Tibial nerve (tissue), 4 donors: Measurements from ENCODE around the gene SMTNL1. TPM values are rescaled to one million over a fixed set of nuclear protein-coding genes. Genes with fewer than 3 reads are reported as not detected.

Source experiments
- DNase-seq, 2 donors: peaks; one replicate each; pipeline ENCODE4 v3.0.0-alpha.2; 2019; ENCODE audit warnings: low spot score in 2 of 2
- H3K27ac ChIP-seq, 4 donors: fragments of 200-600 bp; sonication (generic) in 3 of 4; one replicate each; pipeline ENCODE4 v1.5.1; 2017 to 2019; ENCODE audit warnings: mild to moderate bottlenecking in 1 of 4
- H3K27me3 ChIP-seq, 2 donors: fragments of 200-600 bp; sonication (generic) in 1 of 2; one replicate each; pipeline versions ENCODE4 v1.5.1 to v1.6.0; 2017 to 2019
- H3K36me3 ChIP-seq, 3 donors: fragments of 200-600 bp; sonication (generic); one replicate each; pipeline ENCODE4 v1.5.1; 2018 to 2019
- H3K4me1 ChIP-seq, 4 donors: fragments of 200-600 bp; sonication (generic) in 3 of 4; one replicate each; pipeline ENCODE4 v1.5.1; 2017 to 2019
- H3K4me3 ChIP-seq, 4 donors: fragments of 200-600 bp; sonication (generic) in 3 of 4; one replicate each; pipeline ENCODE4 v1.5.1; 2017 to 2019; ENCODE audit warnings: mild to moderate bottlenecking in 1 of 4, moderate library complexity in 1 of 4
- H3K9me3 ChIP-seq, 4 donors: fragments of 200-600 bp; sonication (generic) in 3 of 4; one replicate each; pipeline ENCODE4 v1.5.1; 2017 to 2019
- EP300 ChIP-seq, 2 donors: sonication (generic); formaldehyde crosslinking; IDR thresholded peaks; one replicate each; pipeline ENCODE4 v1.6.1; 2017; ENCODE audit warnings: antibody characterized with exemption in 2 of 2, mild to moderate bottlenecking in 1 of 2
- POLR2A ChIP-seq, 2 donors: fragments of 450-650 bp; IDR thresholded peaks; one replicate each; pipeline ENCODE4 v1.6.1; 2017; ENCODE audit warnings: antibody characterized with exemption in 2 of 2, mild to moderate bottlenecking in 2 of 2, moderate library complexity in 2 of 2
- WGBS, 2 donors: methylation state at CpG; one replicate each; pipeline ENCODE4 v1.1.5; 2018; 5-methylcytosine and 5-hydroxymethylcytosine counted together
- total RNA-seq, 4 donors: library from RNA; depleted of rRNA; stranded (reverse); fragments of >200 nt; gene quantifications; one replicate each; pipeline ENCODE4 v1.1.0, GENCODE V29; 2016
- TF ChIP-seq, protein P1 (sequence below), 5 experiments: fragments of 200-600 bp in 3 of 5; fragments of 450-650 bp in 2 of 5; sonication (generic) in 3 of 5; IDR thresholded peaks; one replicate each; pipeline ENCODE4 v1.5.1; 2016 to 2019; ENCODE audit warnings: antibody characterized with exemption in 5 of 5, mild to moderate bottlenecking in 3 of 5, moderate library complexity in 2 of 5

The SMTNL1 gene
- total RNA-seq, 4 donors from 2014 or later, result not detected

- no peaks in the 10 kb centered on the region for H3K4me1 ChIP-seq
- no peaks in the 10 kb centered on the region for H3K27me3 ChIP-seq
- TF ChIP-seq, protein P1, sequence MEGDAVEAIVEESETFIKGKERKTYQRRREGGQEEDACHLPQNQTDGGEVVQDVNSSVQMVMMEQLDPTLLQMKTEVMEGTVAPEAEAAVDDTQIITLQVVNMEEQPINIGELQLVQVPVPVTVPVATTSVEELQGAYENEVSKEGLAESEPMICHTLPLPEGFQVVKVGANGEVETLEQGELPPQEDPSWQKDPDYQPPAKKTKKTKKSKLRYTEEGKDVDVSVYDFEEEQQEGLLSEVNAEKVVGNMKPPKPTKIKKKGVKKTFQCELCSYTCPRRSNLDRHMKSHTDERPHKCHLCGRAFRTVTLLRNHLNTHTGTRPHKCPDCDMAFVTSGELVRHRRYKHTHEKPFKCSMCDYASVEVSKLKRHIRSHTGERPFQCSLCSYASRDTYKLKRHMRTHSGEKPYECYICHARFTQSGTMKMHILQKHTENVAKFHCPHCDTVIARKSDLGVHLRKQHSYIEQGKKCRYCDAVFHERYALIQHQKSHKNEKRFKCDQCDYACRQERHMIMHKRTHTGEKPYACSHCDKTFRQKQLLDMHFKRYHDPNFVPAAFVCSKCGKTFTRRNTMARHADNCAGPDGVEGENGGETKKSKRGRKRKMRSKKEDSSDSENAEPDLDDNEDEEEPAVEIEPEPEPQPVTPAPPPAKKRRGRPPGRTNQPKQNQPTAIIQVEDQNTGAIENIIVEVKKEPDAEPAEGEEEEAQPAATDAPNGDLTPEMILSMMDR (IDR thresholded peaks at IDR 0.05), result no peak
- no peak for TF ChIP-seq POLR2A (IDR thresholded peaks at IDR 0.05)
- no peak for TF ChIP-seq EP300 (IDR thresholded peaks at IDR 0.05)
- no peaks in the 10 kb centered on the region for H3K9me3 ChIP-seq
- DNase-seq, result no peak
- WGBS, 2 donors, result 59 to 67% methylated on average over 5 of the region's 5 CpGs
- H3K27ac ChIP-seq, result no peak overlapping the region
- no peak overlapping the region for H3K4me3 ChIP-seq
- peaks cover 0 to 64% (median 6%) of the 10 kb centered on the region in 3 donors for H3K36me3 ChIP-seq
These were observed 9.6 kb downstream of the SMTNL1 start for GRCh38 chr11:57546869-57547475.

GRCh38 chr11:57547854-57548377 lies 10.5 kb downstream of the SMTNL1 start:
- H3K27me3 ChIP-seq, result no peaks in the 10 kb centered on the region
- H3K27ac ChIP-seq, result no peak overlapping the region
- no peak overlapping the region for H3K4me3 ChIP-seq
- H3K9me3 ChIP-seq, result no peaks in the 10 kb centered on the region
- TF ChIP-seq POLR2A (IDR thresholded peaks at IDR 0.05) (no peak), EP300 (IDR thresholded peaks at IDR 0.05) (no peak)
- TF ChIP-seq, protein P1 (IDR thresholded peaks at IDR 0.05), result no peak
- 52 to 56% methylated on average over 6 of the region's 6 CpGs for WGBS, 2 donors
- no peak for DNase-seq
- H3K36me3 ChIP-seq, result peaks cover 0 to 74% (median 6%) of the 10 kb centered on the region in 3 donors
- H3K4me1 ChIP-seq, result no peaks in the 10 kb centered on the region

GRCh38 chr11:57549983-57550382 lies 12.6 kb downstream of the SMTNL1 start:
- Histone ChIP-seq H3K4me1 (no peaks in the 10 kb centered on the region), H3K9me3 (no peaks in the 10 kb centered on the region), H3K27ac (no peak overlapping the region), H3K27me3 (no peaks in the 10 kb centered on the region), H3K4me3 (no peak overlapping the region), H3K36me3 (peaks cover 0 to 94% (median 16%) of the 10 kb centered on the region in 3 donors)
- 70 to 82% methylated on average over 6 to 8 of the region's 8 CpGs for WGBS, 2 donors
- TF ChIP-seq POLR2A (IDR thresholded peaks at IDR 0.05), result no peak
- no peak for TF ChIP-seq EP300 (IDR thresholded peaks at IDR 0.05)
- TF ChIP-seq, protein P1 (IDR thresholded peaks at IDR 0.05), result no peak
- no peak for DNase-seq

DNA sequence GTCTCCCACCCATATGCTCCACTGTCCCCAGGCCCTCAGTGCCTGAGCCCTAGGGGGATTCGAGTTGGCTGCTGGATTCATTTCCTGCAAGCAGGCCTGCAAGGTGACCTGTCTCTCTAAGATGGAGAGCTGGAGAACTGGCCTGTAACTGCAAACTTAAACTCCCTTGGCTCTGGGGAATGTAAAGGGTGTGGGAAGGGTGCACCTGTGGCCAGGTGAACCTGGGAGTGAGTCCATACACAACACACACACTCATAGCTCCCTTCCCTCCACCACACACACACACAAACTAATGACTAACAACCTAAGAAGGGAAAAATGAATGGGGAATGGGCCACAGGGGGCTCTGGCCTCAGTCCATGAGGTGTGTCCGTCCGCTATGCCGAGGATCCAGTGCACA lies 14.5 kb downstream of the SMTNL1 start:
- 88 to 97% methylated on average over 4 of the region's 4 CpGs for WGBS, 2 donors
- Histone ChIP-seq H3K27ac (no peak overlapping the region), H3K36me3 (peaks cover 0 to 100% (median 16%) of the 10 kb centered on the region in 3 donors), H3K4me1 (no peaks in the 10 kb centered on the region), H3K27me3 (no peaks in the 10 kb centered on the region), H3K4me3 (no peak overlapping the region), H3K9me3 (no peaks in the 10 kb centered on the region)
- TF ChIP-seq POLR2A (IDR thresholded peaks at IDR 0.05), result no peak
- TF ChIP-seq, protein P1 (IDR thresholded peaks at IDR 0.05), result no peak
- DNase-seq, result no peak

- Histone ChIP-seq H3K9me3 (no peaks in the 10 kb centered on the region), H3K4me3 (no peak overlapping the region), H3K27ac (no peak overlapping the region), H3K4me1 (no peaks in the 10 kb centered on the region), H3K36me3 (peaks cover 0 to 100% (median 16%) of the 10 kb centered on the region in 3 donors), H3K27me3 (no peaks in the 10 kb centered on the region)
- WGBS, 2 donors, result 79% methylated on average over 5 of the region's 5 CpGs
- DNase-seq, result no peak
- TF ChIP-seq, protein P1 (IDR thresholded peaks at IDR 0.05), result no peak
- TF ChIP-seq EP300 (IDR thresholded peaks at IDR 0.05), result no peak
- no peak for TF ChIP-seq POLR2A (IDR thresholded peaks at IDR 0.05)
These were observed 15.1 kb downstream of the SMTNL1 start for GRCh38 chr11:57552479-57552878.
